Astrocyte of the cerebellum (primary cell): ENCODE measurements around the gene RALY.

ENCODE experiments used
- DNase-seq: peaks from one replicate; pipeline ENCODE4 v3.0.0-alpha.2; 2011; ENCODE audit warnings: low read depth
- H3K4me3 ChIP-seq: 2 replicates; pipeline ENCODE4 v1.5.1; 2011; ENCODE audit warnings: mild to moderate bottlenecking, low read depth, low read length, moderate library complexity
- CTCF ChIP-seq: IDR thresholded peaks from 2 replicates; pipeline ENCODE4 v1.5.1; 2012; ENCODE audit warnings: low read length, low read depth, moderate library complexity, mild to moderate bottlenecking; ENCODE audit errors: missing control alignments
- in situ Hi-C: cut with HindIII; loops from 2 replicates; pipeline ENCODE4 v1.10.0; 2017; ENCODE audit warnings: low sequenced_read_pairs

RALY gene

GRCh38 chr20:33971147-33971975 is 22.4 kb upstream of the RALY start:
- TF ChIP-seq CTCF: no peak
- in situ Hi-C loops: no loop called here
- no peak overlapping the region for H3K4me3 ChIP-seq
- no peak for DNase-seq

DNA sequence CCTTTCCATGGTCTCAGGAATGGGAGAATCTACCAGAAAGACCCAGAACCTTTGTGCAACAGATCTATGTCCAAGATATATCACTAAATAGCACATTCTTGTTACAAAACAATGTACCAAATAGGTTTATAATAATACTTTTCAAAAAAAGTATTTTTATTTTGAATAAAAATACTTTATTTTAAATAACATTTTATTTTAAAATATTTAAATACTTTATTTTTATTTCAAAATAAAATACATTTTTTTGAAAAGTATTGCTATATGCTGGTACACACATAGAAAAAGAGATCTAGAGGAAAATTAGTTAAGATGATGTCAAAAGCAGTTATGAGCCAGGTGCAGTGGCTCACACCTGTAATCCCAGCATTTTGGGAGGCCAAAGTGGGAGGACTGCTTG is 16.8 kb upstream of the RALY start:
- in situ Hi-C loops: no loop called here
- H3K4me3 ChIP-seq: no peak overlapping the region
- no peak for DNase-seq
- TF ChIP-seq CTCF: no peak

GRCh38 chr20:33977535-33977934 is 16.2 kb upstream of the RALY start:
- DNase-seq: no peak
- H3K4me3 ChIP-seq: no peak overlapping the region
- no peak for TF ChIP-seq CTCF
- in situ Hi-C loops: no loop called here

GRCh38 chr20:33979094-33979493 is 14.6 kb upstream of the RALY start:
- in situ Hi-C loops: no loop called here
- no peak for DNase-seq
- no peak for TF ChIP-seq CTCF
- H3K4me3 ChIP-seq: no peak overlapping the region

GRCh38 chr20:33981347-33981746 is 12.4 kb upstream of the RALY start:
- no peak overlapping the region for H3K4me3 ChIP-seq
- in situ Hi-C loops: loop anchor here (5.0 kb wide), 1 partner anchor 41 kb away; no protein-coding TSS in a partner anchor
- no peak for TF ChIP-seq CTCF
- DNase-seq: no peak

DNA sequence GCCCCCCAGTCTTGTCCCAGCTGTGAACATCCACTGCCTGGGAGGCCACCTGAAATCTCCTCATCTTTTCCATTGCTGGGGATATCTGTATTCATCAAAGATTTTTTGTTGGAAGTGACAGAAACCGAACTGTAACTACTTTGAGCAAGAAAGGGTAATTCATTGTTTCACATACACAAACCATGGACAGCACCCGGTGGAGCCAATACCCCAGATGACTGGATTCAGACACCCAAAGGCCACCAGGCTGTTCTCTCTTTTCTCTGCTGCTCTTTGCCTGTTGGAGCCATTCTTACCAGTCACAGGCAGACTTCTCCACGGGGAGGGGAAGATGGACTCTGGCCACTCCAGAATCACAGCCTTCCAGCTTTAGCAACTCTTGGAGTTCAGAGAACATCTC is 11.7 kb upstream of the RALY start:
- in situ Hi-C loops: loop anchor here (5.0 kb wide), 1 partner anchor 40 kb away; no protein-coding TSS in a partner anchor
- no peak for DNase-seq
- no peak overlapping the region for H3K4me3 ChIP-seq
- TF ChIP-seq CTCF: no peak
